T1000 (cell line): ENCODE measurements around the gene GPATCH1.
A peak's percentile ranks its signal among the peaks of the same experiment; 100 is the strongest.
"Not testable (repeated sequence)": the region's sequence is repeated elsewhere in the genome, so short reads cannot be mapped to it uniquely, and the experiment has no call there.

Experiments used
- DNase-seq: peaks from one replicate; lab custom pipeline; 2025; ENCODE audit warnings: mixed read lengths; lab: John Stamatoyannopoulos, UW

GPATCH1 gene

GRCh38 chr19:33114312-33114711, 33.3 kb downstream of the GPATCH1 start:
- no peak for DNase-seq

GRCh38 chr19:33117501-33117900, 36.5 kb downstream of the GPATCH1 start:
- no peak for DNase-seq

- DNase-seq = no peak
Measured at GRCh38 chr19:33118643-33119042, 37.7 kb downstream of the GPATCH1 start.

GRCh38 chr19:33124207-33125098, 43.5 kb downstream of the GPATCH1 start:
- no peak for DNase-seq

GRCh38 chr19:33125929-33126388, 45.0 kb downstream of the GPATCH1 start:
- DNase-seq = peak; percentile 25

- DNase-seq = not testable (repeated sequence)
Measured at GRCh38 chr19:33126712-33127111, 45.7 kb downstream of the GPATCH1 start.

GRCh38 chr19:33129901-33130300, 48.9 kb downstream of the GPATCH1 start:
- DNase-seq = no peak

- DNase-seq = no peak
Measured at GRCh38 chr19:33130433-33130832, 49.5 kb downstream of the GPATCH1 start.

- DNase-seq = no peak
Measured at GRCh38 chr19:33132021-33132420, 51.0 kb downstream of the GPATCH1 start, which contains the start of gene WDR88. Gene WDR88, plus strand, starts transcription at chr19:33132114. Its CDS starts 56 bp downstream, at chr19:33132170.

- no peak for DNase-seq
Measured at GRCh38 chr19:33132425-33132824, 51.4 kb downstream of the GPATCH1 start.

- no peak for DNase-seq
Measured at GRCh38 chr19:33133438-33134031, 52.6 kb downstream of the GPATCH1 start.

GRCh38 chr19:33134571-33135041, 53.6 kb downstream of the GPATCH1 start:
- no peak for DNase-seq

- DNase-seq = no peak
Measured at GRCh38 chr19:33139165-33139564, 58.2 kb downstream of the GPATCH1 start.

GRCh38 chr19:33143897-33144405, 63.0 kb downstream of the GPATCH1 start:
- peak; percentile 6 for DNase-seq

GRCh38 chr19:33146209-33146608, 65.2 kb downstream of the GPATCH1 start:
- no peak for DNase-seq

- no peak for DNase-seq
Measured at GRCh38 chr19:33147538-33147937, 66.6 kb downstream of the GPATCH1 start.

GRCh38 chr19:33150852-33151518, 70.0 kb downstream of the GPATCH1 start:
- DNase-seq = no peak

GRCh38 chr19:33152176-33152575, 71.2 kb downstream of the GPATCH1 start:
- no peak for DNase-seq

GRCh38 chr19:33152625-33153024, 71.6 kb downstream of the GPATCH1 start:
- DNase-seq = not testable (repeated sequence)

GRCh38 chr19:33154313-33154712, 73.3 kb downstream of the GPATCH1 start:
- not testable (repeated sequence) for DNase-seq

- no peak for DNase-seq
Measured at GRCh38 chr19:33156334-33156733, 75.4 kb downstream of the GPATCH1 start.

- no peak for DNase-seq
Measured at GRCh38 chr19:33157906-33158305, 76.9 kb downstream of the GPATCH1 start.
